HepG2 (cell line): ENCODE results near the gene GMCL2.

ENCODE experiments used
- CC2D1A ChIP-seq: sonication (generic); formaldehyde crosslinking; IDR thresholded peaks from 2 replicates; pipeline ENCODE4 v1.8.1; 2023; ENCODE audit warnings: mild to moderate bottlenecking, missing genetic modification reagents
- CENPX ChIP-seq: sonication (generic); formaldehyde crosslinking; IDR thresholded peaks from 2 replicates; pipeline ENCODE4 v1.9.0; 2021; ENCODE audit warnings: mild to moderate bottlenecking, missing genetic modification reagents, moderate library complexity
- CREM ChIP-seq, 2 experiments: sonication (generic) in 1 of 2; formaldehyde crosslinking in 1 of 2; IDR thresholded peaks; 2 replicates each; pipeline versions ENCODE4 v1.4.0 to v1.6.1; 2016 to 2020; ENCODE audit warnings: antibody characterized with exemption in 1 of 2, mild to moderate bottlenecking in 1 of 2, missing genetic modification reagents in 1 of 2
- EP300 ChIP-seq, 3 experiments: sonication (generic) in 1 of 3; formaldehyde crosslinking in 1 of 3; IDR thresholded peaks; 2 replicates each; pipeline versions ENCODE4 v1.5.1 to v1.6.1; 2011 to 2020; ENCODE audit warnings: low read depth in 2 of 3, low read length in 2 of 3, borderline replicate concordance in 1 of 3, improper control_type of control experiment in 1 of 3, mild to moderate bottlenecking in 1 of 3, missing genetic modification reagents in 1 of 3, moderate library complexity in 1 of 3
- FOXK2 ChIP-seq: fragments of 450-650 bp; IDR thresholded peaks from 2 replicates; pipeline ENCODE4 v1.6.1; 2016
- KDM2A ChIP-seq: sonication (generic); formaldehyde crosslinking; IDR thresholded peaks from 2 replicates; pipeline ENCODE4 v1.4.0; 2020; ENCODE audit warnings: low read depth, missing genetic modification reagents, borderline replicate concordance
- MEIS2 ChIP-seq: sonication (generic); formaldehyde crosslinking; IDR thresholded peaks from 2 replicates; pipeline ENCODE4 v1.9.0; 2021; ENCODE audit warnings: mild to moderate bottlenecking, missing genetic modification reagents
- POLR2A ChIP-seq, 2 experiments: IDR thresholded peaks; 2 replicates each; pipeline ENCODE4 v1.6.1; 2011; ENCODE audit warnings: low read depth in 2 of 2, low read length in 2 of 2, mild to moderate bottlenecking in 1 of 2, moderate library complexity in 1 of 2; ENCODE audit not compliant: insufficient read depth in 1 of 2
- TAF1 ChIP-seq: sonication (generic); formaldehyde crosslinking; IDR thresholded peaks from 2 replicates; pipeline ENCODE4 v1.4.0; 2020; ENCODE audit warnings: missing genetic modification reagents
- TRIM24 ChIP-seq: sonication (generic); formaldehyde crosslinking; IDR thresholded peaks from 2 replicates; pipeline ENCODE4 v1.8.0; 2022; ENCODE audit warnings: mild to moderate bottlenecking, missing genetic modification reagents
- U2AF1 ChIP-seq: fragments of 200-400 bp; formaldehyde crosslinking; optimal IDR thresholded peaks from 2 replicates; pipeline ENCODE3; 2017; ENCODE audit warnings: mild to moderate bottlenecking, low read depth, low read length
- ZNF124 ChIP-seq: sonication (generic); formaldehyde crosslinking; IDR thresholded peaks from 2 replicates; pipeline ENCODE4 v1.4.0; 2020; ENCODE audit warnings: missing genetic modification reagents
- ZNF652 ChIP-seq: IDR thresholded peaks from 2 replicates; pipeline ENCODE4 v1.6.1; 2016; ENCODE audit warnings: low read depth, borderline replicate concordance
- TF ChIP-seq, protein P1 (sequence below): sonication (generic); formaldehyde crosslinking; IDR thresholded peaks from 2 replicates; pipeline ENCODE4 v1.5.0; 2020; ENCODE audit warnings: mild to moderate bottlenecking, missing genetic modification reagents, moderate library complexity

DNA sequence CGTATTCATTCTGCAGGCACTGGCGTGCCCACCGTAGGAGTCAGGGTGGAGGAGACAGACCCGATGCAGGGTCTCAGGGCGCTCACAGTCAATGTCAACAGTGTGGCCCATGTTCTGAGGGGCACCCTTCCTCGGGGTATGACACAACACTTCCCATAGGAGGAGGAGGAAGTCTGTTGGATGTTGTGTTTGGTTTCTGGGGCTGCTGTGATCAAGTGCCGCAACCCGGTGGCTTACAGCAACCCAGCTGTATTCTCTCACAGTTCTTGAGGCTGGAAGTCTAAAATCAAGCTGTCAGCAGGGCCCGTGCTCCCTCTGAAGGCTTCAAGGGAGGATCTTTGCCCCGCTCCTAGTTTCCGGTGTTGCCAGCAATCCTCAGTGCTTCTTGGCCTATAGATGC is 11.5 kb upstream of the GMCL2 start:
- TF ChIP-seq TAF1 (CRISPR knock-in tag) (no peak), KDM2A (CRISPR knock-in tag) (no peak), CENPX (CRISPR knock-in tag) (no peak), TRIM24 (CRISPR knock-in tag) (no peak), CC2D1A (CRISPR knock-in tag) (no peak), MEIS2 (no peak), ZNF652 (CRISPR knock-in tag) (no peak), EP300 (IDR thresholded peaks at IDR 0.05; ENCODE audit: low read depth in 2 of 2, low read length in 2 of 2) (no peak), EP300 (CRISPR knock-in tag; IDR thresholded peaks at IDR 0.05; ENCODE audit: borderline replicate concordance) (no peak), ZNF124 (CRISPR knock-in tag) (no peak), POLR2A (IDR thresholded peaks at IDR 0.05; ENCODE audit: insufficient read depth in 1 of 2, low read depth in 2 of 2, low read length in 2 of 2) (no peak), U2AF1 (no peak), FOXK2 (no peak), CREM (IDR thresholded peaks at IDR 0.05) (no peak), CREM (CRISPR knock-in tag; IDR thresholded peaks at IDR 0.05) (no peak)
- TF ChIP-seq, protein P1, sequence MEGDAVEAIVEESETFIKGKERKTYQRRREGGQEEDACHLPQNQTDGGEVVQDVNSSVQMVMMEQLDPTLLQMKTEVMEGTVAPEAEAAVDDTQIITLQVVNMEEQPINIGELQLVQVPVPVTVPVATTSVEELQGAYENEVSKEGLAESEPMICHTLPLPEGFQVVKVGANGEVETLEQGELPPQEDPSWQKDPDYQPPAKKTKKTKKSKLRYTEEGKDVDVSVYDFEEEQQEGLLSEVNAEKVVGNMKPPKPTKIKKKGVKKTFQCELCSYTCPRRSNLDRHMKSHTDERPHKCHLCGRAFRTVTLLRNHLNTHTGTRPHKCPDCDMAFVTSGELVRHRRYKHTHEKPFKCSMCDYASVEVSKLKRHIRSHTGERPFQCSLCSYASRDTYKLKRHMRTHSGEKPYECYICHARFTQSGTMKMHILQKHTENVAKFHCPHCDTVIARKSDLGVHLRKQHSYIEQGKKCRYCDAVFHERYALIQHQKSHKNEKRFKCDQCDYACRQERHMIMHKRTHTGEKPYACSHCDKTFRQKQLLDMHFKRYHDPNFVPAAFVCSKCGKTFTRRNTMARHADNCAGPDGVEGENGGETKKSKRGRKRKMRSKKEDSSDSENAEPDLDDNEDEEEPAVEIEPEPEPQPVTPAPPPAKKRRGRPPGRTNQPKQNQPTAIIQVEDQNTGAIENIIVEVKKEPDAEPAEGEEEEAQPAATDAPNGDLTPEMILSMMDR (CRISPR knock-in tag) = no peak
